GM18526 (cell line): ENCODE results near the gene HAGHL.
A peak's percentile ranks its signal among the peaks of the same experiment; 100 is the strongest.

Experiments used
- POLR2A ChIP-seq: IDR thresholded peaks from 3 replicates; pipeline ENCODE4 v1.6.1; 2011; ENCODE audit not compliant: insufficient read length; ENCODE audit errors: extremely low read depth

The HAGHL gene

DNA sequence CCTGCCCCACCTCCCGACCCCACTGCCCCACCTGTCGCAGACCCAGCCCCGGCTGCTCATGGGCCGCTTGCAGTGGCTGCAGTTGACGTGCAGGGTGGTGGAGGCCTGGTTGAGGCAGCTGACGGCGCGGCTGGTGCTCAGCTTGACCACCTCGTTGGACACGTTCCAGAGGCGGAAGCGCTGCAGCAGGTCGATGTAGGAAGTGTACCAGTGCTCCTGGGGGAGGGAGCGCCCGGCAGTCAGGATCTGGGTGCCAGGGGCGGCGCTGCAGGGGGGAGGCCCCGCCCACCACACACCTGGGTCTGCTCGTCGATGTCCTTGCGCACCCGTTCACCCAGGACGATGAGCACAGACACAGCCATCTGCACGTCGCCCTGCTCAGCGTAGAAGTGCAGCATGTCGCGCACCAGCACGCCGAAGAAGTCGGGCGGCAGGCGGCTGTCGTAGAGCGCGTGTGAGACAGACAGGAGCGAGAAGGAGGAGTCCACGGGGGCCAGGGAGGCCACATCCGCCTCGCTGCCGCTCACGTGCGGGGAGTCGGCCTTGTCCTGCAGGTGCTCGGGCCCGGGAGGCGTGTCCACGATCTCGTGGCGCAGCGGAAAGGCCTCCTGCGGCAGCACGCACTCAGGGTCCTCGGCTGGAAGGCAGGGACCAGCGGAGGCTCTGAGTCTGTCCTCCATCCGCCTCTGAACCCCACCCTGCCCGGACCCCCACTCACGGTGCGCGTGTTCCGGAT is 41.8 kb upstream of the HAGHL start:
- TF ChIP-seq POLR2A: no peak

DNA sequence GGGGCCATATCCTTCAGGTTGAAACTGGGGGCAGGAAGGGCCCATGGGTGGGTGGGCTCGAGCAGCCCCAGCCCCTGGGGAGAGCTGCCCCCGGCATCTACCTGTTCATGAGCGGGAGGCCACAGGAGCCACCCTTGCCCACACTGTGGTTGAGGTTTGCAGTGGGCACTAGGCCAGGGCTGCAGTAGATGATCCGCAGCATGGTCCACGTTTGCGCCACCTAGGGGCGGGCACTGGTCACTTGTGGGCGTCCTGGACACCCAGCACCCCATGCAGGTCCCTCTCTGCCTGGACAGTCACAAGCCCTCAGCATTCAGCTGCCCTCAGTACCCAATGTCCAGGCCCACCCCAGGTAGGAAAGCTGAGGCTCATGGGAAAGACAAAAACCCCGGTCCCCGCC is 40.9 kb upstream of the HAGHL start:
- no peak for TF ChIP-seq POLR2A

DNA sequence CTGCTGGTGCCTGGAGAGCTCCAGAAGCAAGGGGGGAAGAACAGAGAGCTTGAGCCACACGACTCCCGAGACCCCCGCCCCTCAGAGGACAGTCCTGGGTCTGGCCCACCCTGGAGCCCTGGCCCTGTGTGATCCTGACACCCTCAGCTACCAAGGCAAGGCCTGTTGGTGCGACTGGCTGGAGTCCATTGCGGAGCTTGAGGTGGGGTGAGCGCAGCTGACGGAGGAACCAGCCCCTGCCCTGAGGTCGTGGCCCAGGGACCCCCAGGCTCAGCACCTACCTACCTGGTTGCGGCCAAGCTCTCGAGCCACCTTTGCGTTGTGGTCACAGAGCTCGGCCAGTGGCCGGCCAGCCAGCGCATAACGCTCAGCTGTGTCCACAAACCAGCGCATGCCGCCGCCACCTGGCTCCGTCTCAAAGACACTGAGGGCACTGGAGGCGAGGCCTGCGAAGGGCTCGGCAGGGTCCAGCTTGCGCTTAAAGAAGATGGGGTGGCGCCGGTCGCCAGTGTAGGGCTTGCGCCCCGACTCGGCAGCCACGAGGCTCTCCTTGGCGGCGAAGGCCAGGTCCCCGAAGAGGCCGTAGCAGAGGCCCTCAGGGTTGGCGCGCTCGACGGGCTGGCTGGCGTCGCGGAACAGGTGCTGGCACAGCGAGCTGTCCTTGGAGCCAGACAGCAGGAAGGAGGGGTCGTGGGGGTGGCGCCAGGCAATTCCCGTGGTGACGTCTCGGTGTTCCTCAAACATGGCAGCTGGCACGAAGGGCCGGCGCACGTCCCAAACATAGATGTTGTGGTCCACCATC is 40.2 kb upstream of the HAGHL start:
- TF ChIP-seq POLR2A: no peak

DNA sequence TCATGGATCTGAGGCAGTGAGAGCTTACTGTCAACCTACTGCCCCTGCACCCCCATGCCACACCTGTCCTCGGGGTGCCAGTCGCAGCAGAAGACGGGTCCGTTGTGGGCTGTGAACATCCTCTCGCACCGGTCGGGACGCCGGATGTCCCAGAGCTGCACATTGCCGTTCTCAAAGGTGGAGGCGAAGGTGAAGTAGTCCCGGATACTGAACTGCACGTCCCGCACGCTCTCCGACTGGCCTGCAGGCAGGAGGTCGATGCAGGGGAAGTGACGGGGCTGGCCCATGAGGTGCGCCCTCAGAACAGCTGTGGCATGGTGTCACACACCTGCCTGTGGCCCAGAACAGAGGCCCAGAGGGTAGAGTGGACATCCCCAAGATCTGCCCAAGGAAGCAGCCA is 39.4 kb upstream of the HAGHL start:
- no peak for TF ChIP-seq POLR2A

DNA sequence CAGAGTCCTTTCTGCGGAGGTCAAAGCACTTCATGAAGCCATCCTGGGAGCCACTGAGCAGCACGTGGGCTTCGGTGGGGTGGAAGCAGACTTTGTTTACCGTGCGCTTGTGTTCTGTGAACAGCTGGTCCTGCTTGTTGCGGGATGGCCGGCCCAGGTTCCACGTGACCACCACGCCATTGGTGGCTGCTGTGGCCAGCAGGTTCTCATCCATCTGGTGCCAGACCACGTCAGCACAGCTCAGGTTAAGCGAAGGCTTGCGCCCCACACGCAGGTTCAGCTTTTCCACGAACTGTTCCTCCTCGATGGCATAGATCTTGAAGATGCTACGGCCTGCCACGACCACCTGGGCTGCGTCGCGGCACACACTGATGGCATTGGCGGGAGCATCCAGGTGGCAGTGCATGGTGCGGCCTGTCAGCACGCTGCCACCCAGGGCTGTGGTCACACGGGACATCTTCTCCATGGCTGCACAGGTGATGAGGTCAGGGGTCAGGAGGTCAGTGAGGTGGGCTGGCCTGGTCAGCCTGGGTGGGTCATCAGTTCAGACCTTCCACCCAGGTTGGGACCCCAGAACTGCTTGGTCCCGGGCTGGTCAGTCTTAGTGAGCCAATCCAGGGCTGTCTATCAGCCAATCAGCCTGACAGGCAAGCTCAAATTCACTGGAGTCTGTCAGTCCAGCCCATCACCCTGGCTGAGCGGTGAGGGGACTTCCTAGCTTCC is 37.6 kb upstream of the HAGHL start:
- TF ChIP-seq POLR2A: no peak

DNA sequence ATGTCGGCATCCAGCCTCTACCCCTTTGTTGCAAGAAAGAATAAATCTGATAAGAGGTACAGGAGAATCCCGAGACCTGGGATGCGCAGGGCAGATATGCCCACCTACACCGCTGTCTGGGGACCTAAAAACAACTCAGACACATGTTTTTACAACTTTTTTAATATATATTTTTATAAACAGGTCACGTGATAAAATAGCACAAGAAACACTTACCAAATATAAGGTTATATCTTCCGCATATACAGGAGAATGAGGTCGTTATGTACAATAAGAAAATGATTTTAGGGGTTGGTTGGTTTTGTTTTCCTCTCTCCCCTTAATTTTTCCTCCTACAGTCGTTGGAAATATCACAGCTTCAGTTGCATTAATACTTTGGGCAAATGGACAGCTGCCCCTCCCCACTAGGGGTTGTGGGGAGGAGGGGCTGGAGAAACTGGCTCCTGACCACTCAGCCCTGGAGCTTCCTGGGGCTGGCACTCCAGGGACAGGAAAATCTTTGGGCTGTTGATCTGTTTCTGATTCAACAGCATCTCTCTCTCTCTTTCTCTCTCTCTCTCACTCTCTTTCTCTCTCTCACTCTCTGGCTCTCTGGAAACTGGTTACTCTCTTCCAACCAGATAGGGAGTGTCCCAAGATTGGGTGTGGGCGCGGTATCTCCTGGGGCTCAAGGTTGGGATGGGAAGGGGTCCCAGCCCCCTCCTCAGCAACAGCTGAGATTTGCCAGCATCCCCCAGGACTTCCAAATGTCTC is 34.4 kb upstream of the HAGHL start:
- no peak for TF ChIP-seq POLR2A

DNA sequence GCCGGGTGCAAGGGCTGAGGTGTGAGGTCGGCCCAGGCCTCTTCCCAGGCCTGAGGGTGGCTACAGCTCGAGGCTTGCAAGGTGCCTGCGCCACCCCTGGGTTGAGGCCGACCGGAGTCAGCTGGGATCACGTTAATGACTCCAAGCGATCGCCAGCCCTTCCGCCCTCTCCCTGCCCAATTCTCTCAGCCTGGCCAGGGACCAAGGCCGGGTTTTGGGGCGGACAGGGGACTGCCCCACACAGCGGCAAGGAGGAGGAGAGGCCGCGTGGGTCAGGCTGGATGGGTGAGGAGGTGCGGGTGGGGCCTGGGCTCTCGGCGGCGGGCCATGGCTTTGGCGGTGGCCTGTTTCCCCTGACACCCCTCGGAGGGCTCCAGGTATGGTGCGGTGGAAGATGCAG is 33.5 kb upstream of the HAGHL start:
- TF ChIP-seq POLR2A: no peak

DNA sequence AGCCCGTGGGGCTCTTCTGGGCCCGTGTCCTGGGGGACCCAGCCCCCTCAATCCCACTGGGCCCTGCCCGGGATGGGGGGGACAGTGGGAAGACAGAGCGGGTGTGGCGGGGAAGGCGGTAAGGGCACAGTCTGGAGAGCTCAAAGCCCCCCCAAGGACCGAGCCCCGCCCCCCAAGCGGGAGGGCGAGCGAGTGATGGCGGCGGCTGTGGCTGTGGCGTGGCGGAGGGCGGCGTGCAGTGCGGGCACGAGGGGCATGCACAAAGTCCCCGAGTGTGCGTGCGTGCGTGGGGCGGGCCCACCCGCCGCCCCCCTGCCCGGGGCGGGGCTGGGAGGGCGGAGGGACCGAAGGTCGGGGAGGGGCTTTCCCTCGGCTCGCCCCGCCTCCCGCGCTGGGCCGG is 33.1 kb upstream of the HAGHL start:
- no peak for TF ChIP-seq POLR2A

DNA sequence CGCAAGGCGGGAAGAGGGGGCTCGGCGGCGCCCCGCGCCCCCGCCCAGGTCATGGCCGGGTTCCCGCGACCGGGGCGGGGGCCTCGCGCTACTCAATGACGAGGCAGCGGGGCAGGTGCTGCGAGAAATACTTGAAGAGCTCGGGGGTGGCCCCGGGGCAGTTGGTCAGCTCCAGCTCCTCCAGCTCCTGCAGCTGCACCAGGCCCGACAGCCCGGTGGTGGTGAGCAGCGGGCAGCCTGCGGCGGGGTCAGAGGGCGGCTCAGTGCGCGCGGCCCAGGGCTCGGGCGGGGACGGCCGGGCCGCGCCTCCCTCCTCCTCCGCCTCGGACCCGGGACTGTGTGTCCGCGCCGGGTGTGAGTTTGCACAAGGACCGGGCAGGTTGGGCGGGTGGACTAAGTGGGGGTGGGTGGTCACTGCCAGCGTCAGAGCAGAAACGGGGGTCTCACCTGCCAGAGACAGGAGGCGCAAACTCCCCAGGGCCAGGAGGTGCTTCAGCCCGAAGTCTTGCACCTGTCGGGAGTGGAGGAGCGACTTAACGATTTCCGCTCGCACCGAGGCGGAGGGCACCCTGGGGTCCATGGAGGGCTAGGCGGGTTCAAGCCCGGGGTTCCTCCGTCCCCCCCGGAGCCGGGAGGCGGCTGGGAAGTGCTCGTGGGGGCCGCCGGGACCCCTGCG is 32.6 kb upstream of the HAGHL start:
- no peak for TF ChIP-seq POLR2A

DNA sequence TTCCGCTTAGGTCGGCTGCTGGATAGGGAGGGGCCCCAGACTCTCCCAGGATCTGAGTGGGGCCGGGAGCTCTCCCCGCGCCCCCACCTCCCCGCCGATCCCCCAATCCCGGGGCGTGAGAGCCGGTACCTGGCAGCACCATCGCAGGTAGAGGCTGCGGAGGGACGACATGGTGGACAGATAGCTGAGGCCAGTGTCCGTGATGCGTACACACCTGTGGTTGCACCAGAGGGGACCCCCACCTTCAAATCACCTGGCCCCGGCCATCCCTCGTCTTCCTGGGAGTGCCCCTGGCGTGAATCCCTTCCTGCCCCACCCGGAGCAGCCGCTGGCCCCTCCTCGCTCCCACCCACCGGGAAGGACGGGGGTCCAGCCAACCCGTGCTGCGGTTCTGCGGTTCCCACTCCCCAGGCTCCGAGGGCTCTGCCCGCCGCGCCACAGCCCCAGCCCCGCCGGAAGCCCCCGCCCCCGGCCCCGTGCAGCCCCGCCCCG is 32.0 kb upstream of the HAGHL start:
- no peak for TF ChIP-seq POLR2A

DNA sequence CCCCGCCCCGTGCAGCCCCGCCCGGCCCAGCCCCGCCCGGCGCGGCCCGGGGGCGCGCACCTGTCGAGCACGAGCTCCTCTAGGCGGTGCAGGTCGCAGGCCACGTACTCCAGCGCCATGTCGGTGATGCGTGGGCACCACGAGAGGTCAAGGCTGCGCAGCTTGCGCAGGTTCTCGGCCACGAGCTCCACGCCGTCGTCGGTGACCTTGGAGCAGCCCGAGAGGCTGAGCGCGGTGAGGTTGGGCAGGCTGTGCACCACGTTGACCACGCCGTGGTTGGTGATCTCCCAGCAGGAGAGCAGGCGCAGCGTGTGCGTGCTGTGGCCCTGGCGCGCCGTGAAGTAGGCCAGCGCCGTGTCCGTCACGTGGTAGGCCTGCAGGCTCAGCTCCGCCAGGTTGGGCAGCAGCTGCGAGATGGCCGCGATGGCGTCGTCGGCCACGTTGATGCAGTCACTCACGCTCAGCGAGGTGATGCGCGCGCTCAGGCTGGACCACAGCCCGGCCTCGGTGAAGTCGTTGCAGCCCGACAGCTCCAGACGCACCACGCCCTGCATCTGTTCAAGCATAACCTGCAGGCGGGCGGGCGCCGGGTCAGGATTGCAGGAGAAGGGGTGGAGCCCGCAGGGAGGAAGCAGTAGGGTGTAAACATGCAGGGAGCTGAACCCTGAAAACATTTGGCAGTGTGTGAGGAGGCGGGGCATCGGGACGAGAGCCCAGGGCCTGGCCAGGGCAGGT is 31.4 kb upstream of the HAGHL start:
- TF ChIP-seq POLR2A: peak; percentile 57

DNA sequence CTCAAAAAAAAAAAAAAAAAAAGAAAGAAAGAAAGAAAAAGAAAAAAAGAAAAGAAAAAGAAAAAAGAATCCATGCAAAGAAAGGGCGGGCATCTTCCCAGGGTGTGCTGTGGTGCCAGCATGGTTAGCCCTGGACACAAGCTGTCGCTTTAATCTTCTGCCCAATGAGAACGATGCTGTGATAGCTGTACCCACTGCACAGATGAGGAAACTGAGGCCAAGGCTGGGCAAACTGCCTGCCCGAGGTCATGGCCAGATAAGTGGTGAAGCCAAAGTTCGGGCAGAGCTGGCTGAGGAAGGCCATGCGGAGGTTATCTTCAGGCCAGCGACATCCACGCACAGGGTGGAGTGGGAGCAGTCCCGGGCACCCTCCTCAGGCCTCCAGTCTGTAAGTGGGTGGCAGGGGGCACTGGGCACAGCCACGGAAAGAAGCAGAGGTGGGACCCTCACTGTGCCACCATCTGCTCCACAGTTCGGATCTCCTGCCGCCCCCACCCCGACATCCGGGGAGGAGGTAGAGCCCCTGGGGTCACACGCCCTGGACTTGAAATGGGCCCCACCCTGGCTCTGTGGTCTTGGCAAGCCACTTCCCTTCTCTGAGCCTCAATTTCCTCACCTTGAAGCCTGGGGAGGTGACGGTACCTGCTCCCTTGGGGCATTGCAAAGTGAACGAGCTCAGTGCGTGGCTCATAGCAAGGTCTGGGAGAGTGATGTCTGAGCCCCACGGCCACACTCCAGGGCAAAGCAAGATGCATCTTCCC is 27.8 kb upstream of the HAGHL start:
- TF ChIP-seq POLR2A: no peak
